HEK293T (cell line): ENCODE measurements around the gene HHAT.

Source experiments
- CTCF ChIA-PET: fragments of 350-600 bp; formaldehyde crosslinking; extraction: SDS; loops from one replicate; lab custom pipeline; 2021; ENCODE audit warnings: antibody characterized with exemption, inconsistent platforms; lab: Yijun Ruan, JAX
- POLR2A ChIA-PET: fragments of 350-600 bp; formaldehyde crosslinking; extraction: SDS; loops from one replicate; lab custom pipeline; 2020; ENCODE audit warnings: antibody characterized with exemption, inconsistent platforms; lab: Yijun Ruan, JAX
- DNase-seq: peaks from one replicate; pipeline ENCODE4 v3.0.0; 2012; ENCODE audit warnings: mixed read lengths; ENCODE audit errors: extremely low spot score
- ARNT ChIP-seq: fragments of 450-650 bp; IDR thresholded peaks from 2 replicates; pipeline ENCODE4 v1.6.1; 2017; ENCODE audit warnings: mild to moderate bottlenecking
- BHLHE40 ChIP-seq: fragments of 450-650 bp; IDR thresholded peaks from 2 replicates; pipeline ENCODE4 v1.6.1; 2016; ENCODE audit warnings: mild to moderate bottlenecking, moderate library complexity, borderline replicate concordance
- CTBP1 ChIP-seq: fragments of 450-650 bp; IDR thresholded peaks from 2 replicates; pipeline ENCODE4 v1.6.1; 2016; ENCODE audit warnings: borderline replicate concordance
- ELF4 ChIP-seq: fragments of 450-650 bp; IDR thresholded peaks from 2 replicates; pipeline ENCODE4 v1.6.1; 2017; ENCODE audit warnings: antibody characterized with exemption
- FOXA1 ChIP-seq: fragments of 450-650 bp; IDR thresholded peaks from 2 replicates; pipeline ENCODE4 v1.6.1; 2016; ENCODE audit warnings: mild to moderate bottlenecking
- FOXK2 ChIP-seq: fragments of 450-650 bp; IDR thresholded peaks from 2 replicates; pipeline ENCODE4 v1.6.1; 2016; ENCODE audit warnings: mild to moderate bottlenecking
- FOXM1 ChIP-seq: fragments of 450-650 bp; IDR thresholded peaks from 2 replicates; pipeline ENCODE4 v1.6.1; 2017; ENCODE audit warnings: mild to moderate bottlenecking, borderline replicate concordance
- HDGF ChIP-seq: fragments of 450-650 bp; IDR thresholded peaks from 2 replicates; pipeline ENCODE4 v1.6.1; 2017; ENCODE audit warnings: antibody characterized with exemption, borderline replicate concordance
- L3MBTL2 ChIP-seq: fragments of 450-650 bp; conservative IDR thresholded peaks from 2 replicates; pipeline ENCODE4 v1.6.1; 2016; ENCODE audit warnings: mild to moderate bottlenecking
- LEF1 ChIP-seq: fragments of 450-650 bp; IDR thresholded peaks from 2 replicates; pipeline ENCODE4 v1.6.1; 2017; ENCODE audit warnings: mild to moderate bottlenecking, borderline replicate concordance
- NFRKB ChIP-seq: fragments of 450-650 bp; IDR thresholded peaks from 2 replicates; pipeline ENCODE4 v1.6.1; 2016; ENCODE audit warnings: mild to moderate bottlenecking, moderate library complexity
- PKNOX1 ChIP-seq: fragments of 450-650 bp; IDR thresholded peaks from 2 replicates; pipeline ENCODE4 v1.6.1; 2016
- SP1 ChIP-seq: fragments of 450-650 bp; IDR thresholded peaks from 2 replicates; pipeline ENCODE4 v1.6.1; 2017
- SUZ12 ChIP-seq: fragments of 450-650 bp; IDR thresholded peaks from 2 replicates; pipeline ENCODE4 v1.6.1; 2016; ENCODE audit warnings: mild to moderate bottlenecking
- TARDBP ChIP-seq: fragments of 450-650 bp; IDR thresholded peaks from 2 replicates; pipeline ENCODE4 v1.6.1; 2016
- ZNF384 ChIP-seq: fragments of 450-650 bp; IDR thresholded peaks from 2 replicates; pipeline ENCODE4 v1.6.1; 2016

The HHAT gene

GRCh38 chr1:210587566-210587965, 258.9 kb downstream of the HHAT start:
- POLR2A ChIA-PET, result no interaction called here
- no peak for DNase-seq
- CTCF ChIA-PET, result no interaction called here
- TF ChIP-seq L3MBTL2 (no peak), PKNOX1 (no peak), LEF1 (no peak), ARNT (no peak), CTBP1 (no peak), SP1 (no peak), TARDBP (no peak), BHLHE40 (no peak), FOXA1 (no peak), FOXK2 (no peak), FOXM1 (no peak), ZNF384 (no peak), HDGF (no peak), NFRKB (no peak), SUZ12 (no peak), ELF4 (no peak)

- CTCF ChIA-PET, result no interaction called here
Measured at GRCh38 chr1:210588357-210588756, 259.7 kb downstream of the HHAT start.

GRCh38 chr1:210588946-210589345, 260.2 kb downstream of the HHAT start:
- TF ChIP-seq ZNF384, result no peak
- no peak for TF ChIP-seq ARNT
- no peak for TF ChIP-seq SP1
- TF ChIP-seq FOXM1, result no peak
- TF ChIP-seq FOXA1, result no peak
- TF ChIP-seq CTBP1, result no peak
- TF ChIP-seq SUZ12, result no peak
- no peak for TF ChIP-seq TARDBP
- POLR2A ChIA-PET, result no interaction called here
- DNase-seq, result no peak
- CTCF ChIA-PET, result no interaction called here

More at GRCh38 chr1:210588357-210588756, 259.7 kb downstream of the HHAT start:
- no peak for DNase-seq
- POLR2A ChIA-PET, result no interaction called here
- TF ChIP-seq SUZ12, result no peak
- TF ChIP-seq ELF4, result no peak
- no peak for TF ChIP-seq FOXK2
- no peak for TF ChIP-seq NFRKB
- TF ChIP-seq PKNOX1, result no peak
- TF ChIP-seq LEF1, result no peak
- no peak for TF ChIP-seq TARDBP

- POLR2A ChIA-PET, result no interaction called here
- CTCF ChIA-PET, result no interaction called here
- DNase-seq, result no peak
- TF ChIP-seq SP1 (no peak), SUZ12 (no peak), FOXK2 (no peak), PKNOX1 (no peak), HDGF (no peak), CTBP1 (no peak), FOXA1 (no peak), LEF1 (no peak), BHLHE40 (no peak), ZNF384 (no peak), NFRKB (no peak), L3MBTL2 (no peak), ELF4 (no peak), FOXM1 (no peak), TARDBP (no peak)
Measured at GRCh38 chr1:210591214-210591613, 262.5 kb downstream of the HHAT start.

GRCh38 chr1:210594605-210595004, 265.9 kb downstream of the HHAT start:
- TF ChIP-seq ZNF384, result no peak
- ChIA-PET POLR2A (no interaction called here), CTCF (no interaction called here)
- DNase-seq, result no peak

- POLR2A ChIA-PET, result no interaction called here
- TF ChIP-seq FOXM1 (no peak), TARDBP (no peak), BHLHE40 (no peak), FOXA1 (no peak), L3MBTL2 (no peak), SUZ12 (no peak), ZNF384 (no peak), SP1 (no peak), LEF1 (no peak), ELF4 (no peak)
- DNase-seq, result no peak
- CTCF ChIA-PET, result no interaction called here
Measured at GRCh38 chr1:210596641-210597040, 267.9 kb downstream of the HHAT start.

- TF ChIP-seq SUZ12, result no peak
- TF ChIP-seq TARDBP, result no peak
- TF ChIP-seq PKNOX1, result no peak
- no peak for TF ChIP-seq HDGF
- no peak for TF ChIP-seq BHLHE40
- TF ChIP-seq FOXM1, result no peak
- TF ChIP-seq ZNF384, result no peak
- TF ChIP-seq FOXA1, result no peak
- TF ChIP-seq CTBP1, result no peak
- ChIA-PET POLR2A (no interaction called here), CTCF (no interaction called here)
- no peak for DNase-seq
Measured at GRCh38 chr1:210597555-210598134, 268.9 kb downstream of the HHAT start.
